ENCODE results near the gene MARCHF6.

MARCHF6 gene

DNA sequence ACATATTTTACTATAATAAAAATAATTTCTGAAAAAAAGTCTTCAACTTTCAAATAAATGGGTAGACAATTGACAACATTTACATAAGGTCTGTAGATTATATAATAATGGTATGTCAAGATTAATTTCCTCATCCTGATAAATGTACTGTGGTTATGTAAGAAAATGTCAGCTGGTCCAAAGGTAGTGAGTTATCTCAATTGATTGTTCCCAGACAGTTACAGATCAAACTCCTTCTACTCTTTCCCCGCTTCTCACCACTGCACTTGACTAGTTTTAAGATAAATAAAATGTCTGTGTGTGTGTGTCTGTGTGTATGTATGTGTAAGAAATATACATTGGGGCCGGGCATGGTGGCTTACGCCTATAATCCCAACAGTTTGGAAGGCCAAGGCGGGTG, 16.4 kb upstream of the MARCHF6 start:
- TF ChIP-seq, protein P1, sequence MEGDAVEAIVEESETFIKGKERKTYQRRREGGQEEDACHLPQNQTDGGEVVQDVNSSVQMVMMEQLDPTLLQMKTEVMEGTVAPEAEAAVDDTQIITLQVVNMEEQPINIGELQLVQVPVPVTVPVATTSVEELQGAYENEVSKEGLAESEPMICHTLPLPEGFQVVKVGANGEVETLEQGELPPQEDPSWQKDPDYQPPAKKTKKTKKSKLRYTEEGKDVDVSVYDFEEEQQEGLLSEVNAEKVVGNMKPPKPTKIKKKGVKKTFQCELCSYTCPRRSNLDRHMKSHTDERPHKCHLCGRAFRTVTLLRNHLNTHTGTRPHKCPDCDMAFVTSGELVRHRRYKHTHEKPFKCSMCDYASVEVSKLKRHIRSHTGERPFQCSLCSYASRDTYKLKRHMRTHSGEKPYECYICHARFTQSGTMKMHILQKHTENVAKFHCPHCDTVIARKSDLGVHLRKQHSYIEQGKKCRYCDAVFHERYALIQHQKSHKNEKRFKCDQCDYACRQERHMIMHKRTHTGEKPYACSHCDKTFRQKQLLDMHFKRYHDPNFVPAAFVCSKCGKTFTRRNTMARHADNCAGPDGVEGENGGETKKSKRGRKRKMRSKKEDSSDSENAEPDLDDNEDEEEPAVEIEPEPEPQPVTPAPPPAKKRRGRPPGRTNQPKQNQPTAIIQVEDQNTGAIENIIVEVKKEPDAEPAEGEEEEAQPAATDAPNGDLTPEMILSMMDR (IDR thresholded peaks at IDR 0.05): no peak

DNA sequence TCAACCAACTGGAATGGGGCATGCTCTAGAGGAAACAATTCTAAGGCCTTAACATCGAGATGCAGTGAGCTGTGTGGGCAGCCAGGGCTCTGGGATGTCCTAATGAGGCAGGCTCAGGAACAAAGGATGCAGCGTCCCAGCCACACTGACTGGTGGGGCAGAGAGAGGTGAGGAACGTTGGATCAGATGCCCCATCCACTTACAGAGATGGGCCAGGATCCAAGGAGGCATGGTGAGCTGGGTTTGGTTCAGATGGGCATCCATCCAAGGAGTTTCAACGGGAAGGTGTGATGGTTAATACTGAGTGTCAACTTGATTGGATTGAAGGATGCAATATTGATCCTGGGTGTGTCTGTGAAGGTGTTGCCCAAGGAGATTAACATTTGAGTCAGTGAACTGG, 15.5 kb upstream of the MARCHF6 start:
- TF ChIP-seq, protein P1 (IDR thresholded peaks at IDR 0.05): no peak

DNA sequence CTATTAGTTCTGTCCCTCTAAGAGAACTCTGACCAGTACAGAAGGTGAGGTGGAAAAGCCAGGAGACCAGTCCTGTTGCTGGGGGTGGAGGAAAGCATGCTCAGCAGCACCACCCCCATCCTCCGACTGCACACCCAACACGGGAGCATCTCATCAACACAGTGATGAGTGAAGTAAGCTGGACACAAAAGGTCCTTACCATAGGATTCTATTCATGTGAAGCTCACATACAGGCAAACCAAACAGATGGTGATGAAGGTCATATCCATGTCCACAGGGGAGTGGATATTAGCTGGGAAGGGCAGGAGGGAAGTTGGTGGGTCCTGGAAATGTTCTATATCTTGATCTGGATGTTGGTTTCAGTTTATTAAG, 14.8 kb upstream of the MARCHF6 start:
- TF ChIP-seq, protein P1 (IDR thresholded peaks at IDR 0.05): no peak

DNA sequence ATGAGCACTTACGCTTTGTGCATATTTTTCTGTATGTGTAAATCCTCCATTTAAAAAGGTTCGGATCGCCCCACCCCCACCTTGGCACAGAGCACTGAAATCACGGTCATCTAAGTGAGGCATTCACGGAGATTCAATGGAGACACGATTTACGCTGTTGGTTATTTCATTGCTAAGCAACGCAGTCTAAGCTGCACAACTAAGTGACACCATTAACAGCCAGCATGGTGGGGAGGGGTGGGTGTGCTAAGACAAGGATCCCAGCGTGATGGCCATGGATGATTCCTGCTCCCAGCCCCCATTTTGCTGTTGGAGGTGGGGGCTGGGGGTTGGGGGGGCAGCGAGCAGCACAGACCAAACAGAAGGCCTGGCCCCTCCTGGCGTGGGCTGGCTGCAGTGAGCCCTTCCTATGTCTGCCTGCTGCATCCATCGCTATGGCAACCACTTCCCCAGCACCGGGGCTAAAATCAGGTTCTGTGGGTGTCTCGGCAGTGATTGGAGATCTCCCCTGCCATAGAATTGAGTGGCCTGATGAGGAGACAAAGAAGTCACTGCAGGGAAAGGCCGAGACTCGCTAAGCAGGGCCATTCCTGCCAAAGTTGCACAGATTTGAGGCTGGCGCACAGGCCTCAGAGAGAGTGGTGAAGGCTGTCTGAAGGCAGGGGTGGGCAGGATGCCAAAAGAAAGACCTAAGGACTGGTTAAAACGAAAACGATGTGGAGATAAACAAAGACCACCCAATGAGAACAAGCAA, 14.3 kb upstream of the MARCHF6 start:
- TF ChIP-seq, protein P1 (IDR thresholded peaks at IDR 0.05): no peak

DNA sequence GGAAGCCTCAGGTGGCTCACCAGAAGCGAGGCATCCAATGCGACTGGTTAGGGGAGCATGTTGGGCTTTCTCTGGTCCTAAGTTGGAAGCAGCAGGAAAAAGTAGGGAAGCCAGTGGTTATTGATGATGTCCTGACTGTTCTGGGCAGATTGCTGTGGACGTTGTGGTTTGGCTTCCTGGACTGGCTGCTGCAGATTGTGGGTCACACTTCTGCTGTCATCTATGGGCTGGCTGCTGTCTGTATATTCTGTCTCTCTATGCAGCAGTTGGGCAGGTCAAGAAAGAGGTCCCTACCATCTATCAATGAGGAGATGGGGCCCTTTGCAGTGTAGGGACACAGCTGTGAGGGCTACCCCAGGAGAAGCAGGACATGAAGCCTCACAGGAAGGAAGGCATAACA, 13.5 kb upstream of the MARCHF6 start:
- TF ChIP-seq, protein P1 (IDR thresholded peaks at IDR 0.05): no peak

DNA sequence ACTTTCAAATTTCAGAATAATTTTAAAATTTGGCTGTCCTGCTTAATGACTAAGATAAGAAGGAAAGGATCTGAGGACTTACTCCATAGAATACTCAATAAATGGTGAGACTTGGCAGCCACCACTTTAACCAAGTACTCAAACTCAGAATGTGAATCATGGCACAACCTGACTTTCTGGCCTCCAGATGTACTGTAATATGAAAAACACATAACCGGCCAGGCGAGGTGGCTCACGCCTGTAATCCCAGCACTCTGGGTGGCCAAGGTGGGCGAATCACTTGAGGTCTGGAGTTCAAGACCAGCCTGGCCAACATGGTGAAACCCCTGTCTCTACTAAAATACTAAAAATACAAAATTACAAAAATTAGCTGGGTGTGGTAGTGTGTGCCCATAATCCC, 10.0 kb upstream of the MARCHF6 start:
- TF ChIP-seq, protein P1 (IDR thresholded peaks at IDR 0.05): no peak

DNA sequence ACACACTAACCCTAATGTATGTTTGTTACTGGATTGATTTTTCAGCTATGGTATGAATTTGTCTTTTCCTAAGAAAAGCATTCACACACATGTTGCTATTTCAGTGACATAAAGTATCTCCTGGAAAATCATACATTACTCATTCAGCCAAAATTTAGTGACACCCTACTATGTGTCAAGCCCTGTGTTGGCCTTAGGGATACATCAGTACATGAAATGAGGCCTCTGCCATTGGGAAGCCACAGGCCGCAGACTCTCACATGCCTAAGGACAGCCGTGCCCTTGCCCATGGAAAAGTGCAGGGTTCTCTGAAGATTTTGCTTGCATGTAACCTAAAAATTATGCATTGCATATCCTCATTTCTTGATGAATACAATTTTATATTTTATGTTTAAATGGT, 5.2 kb upstream of the MARCHF6 start:
- TF ChIP-seq, protein P1 (IDR thresholded peaks at IDR 0.05): no peak
